ENCODE measurements around the gene SLC37A4.
"Not testable (repeated sequence)": the region's sequence is repeated elsewhere in the genome, so short reads cannot be mapped to it uniquely, and the experiment has no call there.

SLC37A4 gene

GRCh38 chr11:119030329-119031047 lies at the start of gene SLC37A4:
Gene SLC37A4, minus strand, starts transcription at chr11:119030877.
- H3K27ac ChIP-seq, result peak within 1 kb of the TSS; percentile 88
- TF ChIP-seq CTCF (conservative IDR thresholded peaks at IDR 0.05), result no peak; the same call in 1 of the 2 replicates

- H3K27ac ChIP-seq, result no peak overlapping the region
- no peak for TF ChIP-seq CTCF (conservative IDR thresholded peaks at IDR 0.05)
Observed at GRCh38 chr11:119078675-119079420, 48.2 kb upstream of the SLC37A4 start.

GRCh38 chr11:119077839-119078238 lies 47.2 kb upstream of the SLC37A4 start:
- TF ChIP-seq CTCF (conservative IDR thresholded peaks at IDR 0.05), result no peak
- H3K27ac ChIP-seq, result no peak overlapping the region

- no peak for TF ChIP-seq CTCF (conservative IDR thresholded peaks at IDR 0.05)
- peak within 1 kb of the TSS; percentile 86 for H3K27ac ChIP-seq
Observed at GRCh38 chr11:119067371-119068222, 36.9 kb upstream of the SLC37A4 start, which contains the start of gene VPS11. Gene VPS11, plus strand, starts transcription at chr11:119067818. Its CDS starts 6 bp downstream, at chr11:119067824.

- H3K27ac ChIP-seq, result no peak overlapping the region
- TF ChIP-seq CTCF (conservative IDR thresholded peaks at IDR 0.05), result peak; percentile 64
Observed at GRCh38 chr11:119065369-119065768, 34.7 kb upstream of the SLC37A4 start.

GRCh38 chr11:119062779-119063178 lies 32.1 kb upstream of the SLC37A4 start:
- TF ChIP-seq CTCF (conservative IDR thresholded peaks at IDR 0.05), result no peak

GRCh38 chr11:119061256-119061655 lies 30.6 kb upstream of the SLC37A4 start:
- H3K27ac ChIP-seq, result no peak overlapping the region
- no peak for TF ChIP-seq CTCF (conservative IDR thresholded peaks at IDR 0.05)

More at GRCh38 chr11:119062779-119063178, 32.1 kb upstream of the SLC37A4 start:
- no peak overlapping the region for H3K27ac ChIP-seq

- not testable (repeated sequence) for H3K27ac ChIP-seq
Observed at GRCh38 chr11:119059128-119059527, 28.5 kb upstream of the SLC37A4 start.

All from VCaP (cell line).